ENCODE data around the gene PRM1.
"Not testable (repeated sequence)": the region's sequence is repeated elsewhere in the genome, so short reads cannot be mapped to it uniquely, and the experiment has no call there.

PRM1 gene

DNA sequence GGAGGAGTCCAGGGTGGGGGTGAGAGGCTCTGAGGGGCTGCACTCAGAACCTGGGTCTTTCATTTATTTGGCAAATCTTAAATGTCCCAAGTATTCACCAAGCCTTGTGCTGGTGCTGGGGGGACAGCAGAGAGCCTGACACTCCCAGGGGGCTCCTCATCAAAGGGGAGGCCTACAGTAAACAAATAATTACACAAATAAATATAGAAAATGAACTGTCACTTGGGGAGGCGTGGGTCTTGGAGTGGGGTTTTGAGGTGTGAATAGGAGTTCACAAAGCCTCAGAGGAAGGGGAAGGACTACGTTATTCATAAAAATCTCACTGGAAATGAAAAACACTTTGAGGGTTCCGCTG lies 15.2 kb upstream of the PRM1 start:
- ChIA-PET POLR2A (interaction anchor here (0.6 to 1.4 kb wide), 2 partner anchors 39 to 828 kb away, joined by 3 to 6 read pairs; no protein-coding TSS in a partner anchor), CTCF (interaction anchor here (0.9 to 3.4 kb wide), 5 partner anchors 11 to 36 kb away, joined by 3 to 19 read pairs (median 7); no protein-coding TSS in a partner anchor)
- Histone ChIP-seq H3K27me3 (replicated peaks in 2 of 5; ENCODE audit: control insufficient read depth in 4 of 5, insufficient read depth in 5 of 5, low read length in 4 of 5) (no peaks in the 10 kb centered on the region), H3K4me3 (ENCODE audit: control insufficient read depth in 1 of 7, extremely low read depth in 1 of 7, insufficient read depth in 4 of 7, low read depth in 2 of 7, low read length in 6 of 7) (no peak overlapping the region), H3K27ac (ENCODE audit: insufficient read depth in 1 of 2, low read depth in 1 of 2, low read length in 2 of 2, poor library complexity in 1 of 2, severe bottlenecking in 2 of 2) (no peak overlapping the region), H3K36me3 (ENCODE audit: control insufficient read depth in 4 of 4, insufficient read depth in 4 of 4, low read length in 3 of 4) (no peaks in the 10 kb centered on the region), H3K9me3 (ENCODE audit: control extremely low read depth in 1 of 5, control insufficient read depth in 4 of 5, insufficient read depth in 2 of 5, low read depth in 1 of 5, low read length in 4 of 5) (no peaks in the 10 kb centered on the region), H3K4me1 (ENCODE audit: control extremely low read depth in 1 of 4, control insufficient read depth in 4 of 4, insufficient read depth in 4 of 4, low read length in 3 of 4) (peaks cover 5 to 36% (median 30%) of the 10 kb centered on the region in 4 experiments)
- WGBS (ENCODE audit: insufficient coverage), result 100% methylated on average over 2 of the region's 3 CpGs
- no peak for DNase-seq

GRCh38 chr16:11295672-11296071 lies 14.5 kb upstream of the PRM1 start:
- H3K36me3 ChIP-seq (ENCODE audit: control insufficient read depth in 4 of 4, insufficient read depth in 4 of 4, low read length in 3 of 4), result no peaks in the 10 kb centered on the region
- ChIA-PET POLR2A (no interaction called here), CTCF (no interaction called here)
- DNase-seq, result no peak
- WGBS (ENCODE audit: insufficient coverage), result 96% methylated on average over 3 of the region's 4 CpGs
- H3K4me1 ChIP-seq (ENCODE audit: control extremely low read depth in 1 of 4, control insufficient read depth in 4 of 4, insufficient read depth in 4 of 4, low read length in 3 of 4), result peaks cover 5 to 36% (median 30%) of the 10 kb centered on the region in 4 experiments
- no peak overlapping the region for H3K4me3 ChIP-seq (ENCODE audit: control insufficient read depth in 1 of 7, extremely low read depth in 1 of 7, insufficient read depth in 4 of 7, low read depth in 2 of 7, low read length in 6 of 7)
- H3K27ac ChIP-seq (ENCODE audit: insufficient read depth in 1 of 2, low read depth in 1 of 2, low read length in 2 of 2, poor library complexity in 1 of 2, severe bottlenecking in 2 of 2), result no peak overlapping the region
- H3K27me3 ChIP-seq (replicated peaks in 2 of 5; ENCODE audit: control insufficient read depth in 4 of 5, insufficient read depth in 5 of 5, low read length in 4 of 5), result peaks cover 0 to under 1% (median 0%) of the 10 kb centered on the region in 5 experiments
- no peaks in the 10 kb centered on the region for H3K9me3 ChIP-seq (ENCODE audit: control extremely low read depth in 1 of 5, control insufficient read depth in 4 of 5, insufficient read depth in 2 of 5, low read depth in 1 of 5, low read length in 4 of 5)

DNA sequence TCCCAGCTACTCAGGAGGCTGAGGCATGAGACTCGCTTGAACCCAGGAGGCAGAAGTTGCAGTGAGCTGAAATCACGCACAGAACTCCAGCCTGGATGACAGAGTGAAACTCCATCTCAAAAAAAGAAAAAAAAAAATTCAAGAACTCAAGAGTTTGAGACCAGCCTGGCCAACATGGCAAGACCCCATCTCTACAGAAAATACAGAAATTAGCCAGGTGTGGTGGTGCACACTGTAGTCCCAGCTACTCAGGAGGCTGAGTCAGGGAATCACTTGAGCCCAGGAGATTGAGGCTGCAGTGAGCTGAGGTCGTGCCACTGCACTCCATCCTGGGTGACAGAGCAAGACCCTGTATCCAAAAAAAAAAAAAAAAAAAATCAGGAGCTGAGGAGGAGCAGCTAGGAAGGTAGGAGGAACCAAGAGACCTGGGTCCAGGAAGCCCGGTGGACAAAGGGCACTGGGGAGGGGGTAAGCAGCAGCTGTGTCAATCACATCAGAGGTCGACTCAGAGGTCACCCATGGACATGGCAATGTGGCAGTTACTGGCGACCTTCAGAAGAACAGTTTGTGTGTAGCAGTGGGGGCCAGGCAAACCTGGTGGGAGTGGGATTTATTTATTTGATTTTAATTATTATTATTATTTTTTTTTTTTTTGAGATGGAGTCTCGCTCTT lies 11.1 kb upstream of the PRM1 start:
- no peaks in the 10 kb centered on the region for H3K36me3 ChIP-seq (ENCODE audit: control insufficient read depth in 4 of 4, insufficient read depth in 4 of 4, low read length in 3 of 4)
- whole genome bisulfite sequencing (ENCODE audit: insufficient coverage), result 100% methylated on average over 2 of the region's 7 CpGs
- POLR2A ChIA-PET, result no interaction called here
- H3K4me1 ChIP-seq (ENCODE audit: control extremely low read depth in 1 of 4, control insufficient read depth in 4 of 4, insufficient read depth in 4 of 4, low read length in 3 of 4), result peaks cover 3 to 15% (median 11%) of the 10 kb centered on the region in 4 experiments
- H3K9me3 ChIP-seq (ENCODE audit: control extremely low read depth in 1 of 5, control insufficient read depth in 4 of 5, insufficient read depth in 2 of 5, low read depth in 1 of 5, low read length in 4 of 5), result peaks cover 0 to 2% (median 0%) of the 10 kb centered on the region in 5 experiments
- no peak overlapping the region for H3K4me3 ChIP-seq (ENCODE audit: control insufficient read depth in 1 of 7, extremely low read depth in 1 of 7, insufficient read depth in 4 of 7, low read depth in 2 of 7, low read length in 6 of 7)
- no peak overlapping the region for H3K27ac ChIP-seq (ENCODE audit: insufficient read depth in 1 of 2, low read depth in 1 of 2, low read length in 2 of 2, poor library complexity in 1 of 2, severe bottlenecking in 2 of 2)
- CTCF ChIA-PET, result interaction anchor here (0.6 to 1.0 kb wide), 4 partner anchors 8 to 774 kb away, joined by 3 to 5 read pairs (median 4); no protein-coding TSS in a partner anchor
- peaks cover 0 to 1% (median 0%) of the 10 kb centered on the region in 5 experiments for H3K27me3 ChIP-seq (replicated peaks in 2 of 5; ENCODE audit: control insufficient read depth in 4 of 5, insufficient read depth in 5 of 5, low read length in 4 of 5)
- no peak for DNase-seq

GRCh38 chr16:11291091-11291703 lies 10.1 kb upstream of the PRM1 start:
- H3K4me3 ChIP-seq (ENCODE audit: control insufficient read depth in 1 of 7, extremely low read depth in 1 of 7, insufficient read depth in 4 of 7, low read depth in 2 of 7, low read length in 6 of 7), result no peak overlapping the region
- ChIA-PET CTCF (no interaction called here), POLR2A (no interaction called here)
- H3K27ac ChIP-seq (ENCODE audit: insufficient read depth in 1 of 2, low read depth in 1 of 2, low read length in 2 of 2, poor library complexity in 1 of 2, severe bottlenecking in 2 of 2), result no peak overlapping the region
- peaks cover 0 to 2% (median 0%) of the 10 kb centered on the region in 5 experiments for H3K9me3 ChIP-seq (ENCODE audit: control extremely low read depth in 1 of 5, control insufficient read depth in 4 of 5, insufficient read depth in 2 of 5, low read depth in 1 of 5, low read length in 4 of 5)
- WGBS (ENCODE audit: insufficient coverage), result 84% methylated on average over 9 of the region's 10 CpGs
- H3K36me3 ChIP-seq (ENCODE audit: control insufficient read depth in 4 of 4, insufficient read depth in 4 of 4, low read length in 3 of 4), result no peaks in the 10 kb centered on the region
- peaks cover 0 to 4% (median 2%) of the 10 kb centered on the region in 4 experiments for H3K4me1 ChIP-seq (ENCODE audit: control extremely low read depth in 1 of 4, control insufficient read depth in 4 of 4, insufficient read depth in 4 of 4, low read length in 3 of 4)
- no peak for DNase-seq
- H3K27me3 ChIP-seq (replicated peaks in 2 of 5; ENCODE audit: control insufficient read depth in 4 of 5, insufficient read depth in 5 of 5, low read length in 4 of 5), result peaks cover 0 to 1% (median 0%) of the 10 kb centered on the region in 5 experiments

DNA sequence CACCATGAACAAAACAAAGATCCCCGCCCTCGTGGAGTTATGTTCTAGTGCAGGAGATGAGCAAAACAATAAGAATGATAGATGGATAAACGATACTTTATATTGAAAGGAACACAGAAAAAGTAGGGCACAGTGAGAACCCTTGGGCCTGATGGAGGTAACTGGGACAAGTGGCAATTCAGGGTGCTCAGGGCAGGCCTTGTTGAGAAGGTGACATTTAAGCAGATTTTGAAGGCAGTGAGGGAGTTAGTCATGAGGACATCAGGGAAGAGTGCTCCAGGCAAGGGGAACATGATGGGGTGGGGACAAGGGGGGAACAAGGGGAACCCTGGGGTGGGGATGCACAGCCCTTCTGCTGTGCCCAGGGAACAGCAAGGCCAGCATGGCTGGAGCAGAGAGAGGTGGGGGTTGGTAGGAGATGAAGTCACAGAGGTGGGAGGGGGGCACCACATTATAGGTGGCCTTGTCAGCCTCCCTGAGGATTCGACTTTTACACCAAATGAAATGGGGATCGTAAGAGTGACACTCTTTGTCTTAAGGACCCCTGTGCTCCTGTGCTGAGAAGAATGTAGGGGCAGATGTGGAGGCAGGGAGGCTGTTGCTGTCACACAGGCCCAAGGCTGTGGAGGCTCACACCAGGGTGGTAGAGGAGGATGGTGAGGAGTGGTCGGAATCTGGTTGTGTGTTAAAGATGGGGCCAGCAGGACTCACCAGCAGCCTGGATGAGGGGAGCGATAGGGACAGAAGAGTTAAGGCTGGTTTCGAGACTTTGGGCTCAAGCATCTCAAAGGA lies 9.2 kb upstream of the PRM1 start:
- Histone ChIP-seq H3K4me3 (ENCODE audit: control insufficient read depth in 1 of 7, extremely low read depth in 1 of 7, insufficient read depth in 4 of 7, low read depth in 2 of 7, low read length in 6 of 7) (no peak overlapping the region), H3K36me3 (ENCODE audit: control insufficient read depth in 4 of 4, insufficient read depth in 4 of 4, low read length in 3 of 4) (no peaks in the 10 kb centered on the region), H3K27ac (ENCODE audit: insufficient read depth in 1 of 2, low read depth in 1 of 2, low read length in 2 of 2, poor library complexity in 1 of 2, severe bottlenecking in 2 of 2) (no peak overlapping the region), H3K27me3 (replicated peaks in 2 of 5; ENCODE audit: control insufficient read depth in 4 of 5, insufficient read depth in 5 of 5, low read length in 4 of 5) (peaks cover 0 to 1% (median 0%) of the 10 kb centered on the region in 5 experiments), H3K4me1 (ENCODE audit: control extremely low read depth in 1 of 4, control insufficient read depth in 4 of 4, insufficient read depth in 4 of 4, low read length in 3 of 4) (no peaks in the 10 kb centered on the region), H3K9me3 (ENCODE audit: control extremely low read depth in 1 of 5, control insufficient read depth in 4 of 5, insufficient read depth in 2 of 5, low read depth in 1 of 5, low read length in 4 of 5) (peaks cover 0 to 2% (median 0%) of the 10 kb centered on the region in 5 experiments)
- WGBS (ENCODE audit: insufficient coverage), result 100% methylated on average over 5 of the region's 8 CpGs
- ChIA-PET POLR2A (no interaction called here), CTCF (no interaction called here)
- DNase-seq, result no peak

GRCh38 chr16:11289696-11290095 lies 8.6 kb upstream of the PRM1 start:
- H3K27ac ChIP-seq (ENCODE audit: insufficient read depth in 1 of 2, low read depth in 1 of 2, low read length in 2 of 2, poor library complexity in 1 of 2, severe bottlenecking in 2 of 2); H3K4me1 ChIP-seq (ENCODE audit: control extremely low read depth in 1 of 4, control insufficient read depth in 4 of 4, insufficient read depth in 4 of 4, low read length in 3 of 4); DNase-seq; POLR2A ChIA-PET; H3K27me3 ChIP-seq (replicated peaks in 2 of 5; ENCODE audit: control insufficient read depth in 4 of 5, insufficient read depth in 5 of 5, low read length in 4 of 5); H3K4me3 ChIP-seq (ENCODE audit: control insufficient read depth in 1 of 7, extremely low read depth in 1 of 7, insufficient read depth in 4 of 7, low read depth in 2 of 7, low read length in 6 of 7); H3K36me3 ChIP-seq (ENCODE audit: control insufficient read depth in 4 of 4, insufficient read depth in 4 of 4, low read length in 3 of 4); H3K9me3 ChIP-seq (ENCODE audit: control extremely low read depth in 1 of 5, control insufficient read depth in 4 of 5, insufficient read depth in 2 of 5, low read depth in 1 of 5, low read length in 4 of 5): not testable (repeated sequence)
- CTCF ChIA-PET, result interaction anchor here (0.7 kb wide), 1 partner anchor 9 kb away, joined by 3 read pairs; no protein-coding TSS in a partner anchor
- no CpG with 5 or more reads among the region's 4 CpGs for WGBS (ENCODE audit: insufficient coverage)

Measured in common myeloid progenitor, CD34-positive (primary cell).